GM23338 (cell line): ENCODE data around the gene DDX54. TPM values are rescaled to one million over a fixed set of nuclear protein-coding genes. Genes with fewer than 3 reads are reported as not detected.

Experiments
- ATAC-seq: fragments of 200-7000 bp; cut with Tn5 transposase; 3 replicates; pipeline ENCODE4 v1.9.1; 2020
- DNase-seq: peaks from one replicate; pipeline ENCODE4 v3.0.0-alpha.2; 2015; ENCODE audit warnings: low spot score
- H2AFZ ChIP-seq: fragments of 200-600 bp; sonication (generic); 2 replicates; pipeline ENCODE4 v1.8.0; 2016; ENCODE audit warnings: antibody characterized with exemption, mild to moderate bottlenecking, moderate library complexity
- H3F3A ChIP-seq: fragments of 200-600 bp; sonication (generic); replicated peaks from 2 replicates; pipeline ENCODE4 v1.8.0; 2017; ENCODE audit warnings: antibody characterized with exemption, mixed run types, low read depth
- H3K27ac ChIP-seq: fragments of 200-600 bp; sonication (generic); 2 replicates; pipeline ENCODE4 v1.6.1; 2016; ENCODE audit warnings: low read depth
- H3K27me3 ChIP-seq: fragments of 200-600 bp; sonication (generic); 2 replicates; pipeline ENCODE4 v1.8.0; 2016; ENCODE audit warnings: mild to moderate bottlenecking, mixed run types, moderate library complexity; ENCODE audit not compliant: insufficient read depth
- H3K36me3 ChIP-seq: fragments of 200-600 bp; sonication (generic); 2 replicates; pipeline ENCODE4 v1.8.0; 2016; ENCODE audit warnings: mild to moderate bottlenecking; ENCODE audit not compliant: insufficient read depth
- H3K4me1 ChIP-seq: fragments of 200-600 bp; sonication (generic); 2 replicates; pipeline ENCODE4 v1.8.0; 2016; ENCODE audit warnings: mild to moderate bottlenecking, moderate library complexity; ENCODE audit not compliant: insufficient read depth
- H3K4me2 ChIP-seq: fragments of 200-600 bp; sonication (generic); 2 replicates; pipeline ENCODE4 v1.7.1; 2017; ENCODE audit warnings: mixed run types
- H3K4me3 ChIP-seq: fragments of 200-600 bp; sonication (generic); 2 replicates; pipeline ENCODE4 v1.6.1; 2016; ENCODE audit warnings: mixed run types
- H3K79me2 ChIP-seq: fragments of 200-600 bp; sonication (generic); replicated peaks from 2 replicates; pipeline ENCODE4 v1.8.0; 2017; ENCODE audit warnings: mild to moderate bottlenecking; ENCODE audit not compliant: insufficient read depth
- H3K9me2 ChIP-seq: fragments of 200-600 bp; sonication (generic); 2 replicates; pipeline ENCODE4 v1.8.0; 2017; ENCODE audit not compliant: insufficient read depth
- H4K20me1 ChIP-seq: fragments of 200-600 bp; sonication (generic); replicated peaks from 2 replicates; pipeline ENCODE4 v1.8.0; 2017; ENCODE audit warnings: mild to moderate bottlenecking; ENCODE audit not compliant: insufficient read depth
- H3K27ac Mint-ChIP-seq: 2 replicates; pipeline ENCODE4 v1.8.0; 2020; ENCODE audit warnings: inconsistent platforms, mild to moderate bottlenecking, moderate library complexity, mixed read lengths
- H3K27me3 Mint-ChIP-seq: 3 replicates; pipeline ENCODE4 v1.8.0; 2022; ENCODE audit warnings: low read depth, mild to moderate bottlenecking, moderate library complexity, mixed read lengths, inconsistent platforms; ENCODE audit not compliant: insufficient read depth, poor library complexity
- H3K36me3 Mint-ChIP-seq: 3 replicates; pipeline ENCODE4 v1.8.0; 2021; ENCODE audit warnings: low read depth, mild to moderate bottlenecking, inconsistent platforms, moderate library complexity, mixed read lengths
- H3K4me1 Mint-ChIP-seq: 3 replicates; pipeline ENCODE4 v1.8.0; 2020; ENCODE audit warnings: mild to moderate bottlenecking, inconsistent platforms, mixed read lengths
- H3K4me3 Mint-ChIP-seq: 3 replicates; pipeline ENCODE4 v1.8.0; 2021; ENCODE audit warnings: moderate library complexity, mild to moderate bottlenecking, inconsistent platforms, mixed read lengths
- H3K9me3 Mint-ChIP-seq: 3 replicates; pipeline ENCODE4 v1.8.0; 2020; ENCODE audit warnings: moderate library complexity, mild to moderate bottlenecking, inconsistent platforms, mixed read lengths
- CREB1 ChIP-seq: fragments of 250-450 bp; sonication (Bioruptor Pico); IDR thresholded peaks from 2 replicates; pipeline ENCODE4 v1.5.0; 2020; ENCODE audit warnings: low read depth, mild to moderate bottlenecking, moderate library complexity
- EZH2 ChIP-seq: fragments of 200-600 bp; sonication (generic); IDR thresholded peaks from one replicate; pipeline ENCODE4 v1.8.0; 2017; ENCODE audit warnings: antibody characterized with exemption, mild to moderate bottlenecking, low read depth; ENCODE audit not compliant: unreplicated experiment
- EZH2phosphoT487 ChIP-seq: fragments of 200-600 bp; sonication (generic); IDR thresholded peaks from one replicate; pipeline ENCODE4 v1.8.1; 2018; ENCODE audit warnings: antibody characterized with exemption; ENCODE audit not compliant: unreplicated experiment
- JUNB ChIP-seq: IDR thresholded peaks from one replicate; pipeline ENCODE4 v1.6.1; 2016; ENCODE audit warnings: antibody characterized with exemption; ENCODE audit not compliant: unreplicated experiment
- NANOG ChIP-seq: IDR thresholded peaks from 2 replicates; pipeline ENCODE4 v1.6.1; 2016; ENCODE audit warnings: antibody characterized with exemption, borderline replicate concordance
- POLR2AphosphoS5 ChIP-seq: IDR thresholded peaks from 2 replicates; pipeline ENCODE4 v1.6.1; 2016; ENCODE audit warnings: antibody characterized with exemption, low read depth
- STAT1 ChIP-seq: IDR thresholded peaks from one replicate; pipeline ENCODE4 v1.6.1; 2016; ENCODE audit warnings: antibody characterized with exemption; ENCODE audit not compliant: unreplicated experiment
- ZNF114 ChIP-seq: fragments of 250-450 bp; sonication (Bioruptor Pico); IDR thresholded peaks from 2 replicates; pipeline ENCODE4 v1.5.0; 2020; ENCODE audit warnings: mild to moderate bottlenecking, moderate library complexity
- ZNF331 ChIP-seq: fragments of 250-450 bp; sonication (Bioruptor Pico); IDR thresholded peaks from 2 replicates; pipeline ENCODE4 v1.5.0; 2020; ENCODE audit warnings: low read depth, mild to moderate bottlenecking, moderate library complexity
- polyA plus RNA-seq: library from polyadenylated mRNA; unstranded; fragments of >200 nt; fragmentation: Nextera tagmentation; extraction: Ambion mirVana; gene quantifications from 2 replicates; pipeline ENCODE4 v1.2.1, GENCODE V29; 2016
- total RNA-seq: library from RNA; depleted of rRNA; stranded (reverse); fragments of >200 nt; shearing (Covaris generic); gene quantifications from 2 replicates; pipeline ENCODE4 v1.2.3, GENCODE V29; 2014
- TF ChIP-seq, protein P1 (sequence below): fragments of 250-450 bp; sonication (Bioruptor Pico); IDR thresholded peaks from 2 replicates; pipeline ENCODE4 v1.5.0; 2020; ENCODE audit warnings: mild to moderate bottlenecking, moderate library complexity
- TF ChIP-seq, protein P2 (sequence below): IDR thresholded peaks from 2 replicates; pipeline ENCODE4 v1.6.1; 2016; ENCODE audit warnings: antibody characterized with exemption
- TF ChIP-seq, protein P3 (sequence below): IDR thresholded peaks from one replicate; pipeline ENCODE4 v1.6.1; 2018; ENCODE audit warnings: antibody characterized with exemption; ENCODE audit not compliant: unreplicated experiment
- TF ChIP-seq, protein P4 (sequence below), 2 experiments: fragments of 200-600 bp in 1 of 2; sonication (generic) in 1 of 2; conservative IDR thresholded peaks; 2 replicates each; pipeline versions ENCODE4 v1.5.1 to v1.6.1; 2016 to 2017; ENCODE audit warnings: antibody characterized with exemption in 2 of 2, low read depth in 2 of 2, mild to moderate bottlenecking in 2 of 2, moderate library complexity in 1 of 2

Gene DDX54
- total and polyA plus RNA-seq, 2 experiments from 2014 or later = 84.1 to 89.4 TPM

DNA sequence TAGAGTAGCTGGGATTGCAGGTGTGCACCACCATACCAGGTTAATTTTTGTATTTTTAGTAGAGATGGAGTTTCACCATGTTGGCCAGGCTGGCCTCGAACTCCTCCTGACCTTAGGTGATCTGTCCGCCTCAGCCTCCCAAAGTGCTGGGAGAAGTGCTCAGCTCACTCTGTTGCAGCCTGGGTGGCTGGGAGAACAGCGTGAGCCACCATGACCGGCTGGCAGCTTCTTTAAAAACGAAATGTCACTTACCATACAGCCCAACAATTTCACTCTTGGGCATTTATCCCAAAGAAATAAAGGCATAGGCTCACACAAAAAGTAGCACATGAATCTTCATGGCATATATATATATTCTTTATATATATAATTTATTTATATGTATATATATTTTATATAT is 40.5 kb downstream of the DDX54 start (continued):
- no peak for TF ChIP-seq NANOG

DNA sequence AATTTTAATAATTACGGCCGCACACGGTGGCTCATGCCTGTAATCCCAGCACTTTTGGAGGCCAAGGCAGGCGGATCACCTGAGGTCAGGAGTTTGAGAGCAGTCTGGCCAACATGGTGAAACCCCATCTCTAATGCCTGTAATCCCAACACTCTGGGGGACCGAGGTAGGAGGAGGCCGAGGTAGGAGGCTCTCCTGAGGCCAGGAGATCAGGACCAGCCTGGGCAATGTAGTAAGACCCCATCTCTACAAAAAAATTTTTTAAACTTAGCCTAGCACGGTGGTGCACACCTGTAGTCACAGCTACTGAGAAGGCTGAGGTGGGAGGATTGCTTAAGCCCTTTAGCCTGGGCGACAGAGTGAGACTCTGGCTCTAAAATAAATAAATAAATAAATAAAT is 41.3 kb downstream of the DDX54 start:
- no peaks in the 10 kb centered on the region for H3K79me2 ChIP-seq
- no peak overlapping the region for H3K27ac Mint-ChIP-seq

More for the DNA sequence above, 41.3 kb downstream of the DDX54 start:
- no peaks in the 10 kb centered on the region for H3K9me2 ChIP-seq
- no peaks in the 10 kb centered on the region for H3K36me3 ChIP-seq
- no peaks in the 10 kb centered on the region for H3K4me1 ChIP-seq
- peaks cover 2% of the 10 kb centered on the region for H3K27me3 Mint-ChIP-seq
- H3K4me3 Mint-ChIP-seq = no peak overlapping the region
- H3F3A ChIP-seq = no peaks in the 10 kb centered on the region
- DNase-seq (no peak), ATAC-seq (no peak)
- H3K4me3 ChIP-seq = no peak overlapping the region
- no peak overlapping the region for H3K27ac ChIP-seq
- no peak overlapping the region for H3K4me2 ChIP-seq
- H3K4me1 Mint-ChIP-seq = peaks cover 7% of the 10 kb centered on the region; the same call in 1 of the 3 replicates
- H2AFZ ChIP-seq = no peak overlapping the region
- H3K36me3 Mint-ChIP-seq = peaks cover 4% of the 10 kb centered on the region; the same call in 1 of the 3 replicates
- H3K9me3 Mint-ChIP-seq = peaks cover 8% of the 10 kb centered on the region; the same call in 2 of the 3 replicates
- H4K20me1 ChIP-seq = no peaks in the 10 kb centered on the region
- H3K27me3 ChIP-seq = no peaks in the 10 kb centered on the region
- TF ChIP-seq CREB1 = no peak
- TF ChIP-seq JUNB = no peak
- TF ChIP-seq EZH2 = no peak
- no peak for TF ChIP-seq NANOG
- no peak for TF ChIP-seq ZNF114 (CRISPR knock-in tag)
- TF ChIP-seq, protein P1, sequence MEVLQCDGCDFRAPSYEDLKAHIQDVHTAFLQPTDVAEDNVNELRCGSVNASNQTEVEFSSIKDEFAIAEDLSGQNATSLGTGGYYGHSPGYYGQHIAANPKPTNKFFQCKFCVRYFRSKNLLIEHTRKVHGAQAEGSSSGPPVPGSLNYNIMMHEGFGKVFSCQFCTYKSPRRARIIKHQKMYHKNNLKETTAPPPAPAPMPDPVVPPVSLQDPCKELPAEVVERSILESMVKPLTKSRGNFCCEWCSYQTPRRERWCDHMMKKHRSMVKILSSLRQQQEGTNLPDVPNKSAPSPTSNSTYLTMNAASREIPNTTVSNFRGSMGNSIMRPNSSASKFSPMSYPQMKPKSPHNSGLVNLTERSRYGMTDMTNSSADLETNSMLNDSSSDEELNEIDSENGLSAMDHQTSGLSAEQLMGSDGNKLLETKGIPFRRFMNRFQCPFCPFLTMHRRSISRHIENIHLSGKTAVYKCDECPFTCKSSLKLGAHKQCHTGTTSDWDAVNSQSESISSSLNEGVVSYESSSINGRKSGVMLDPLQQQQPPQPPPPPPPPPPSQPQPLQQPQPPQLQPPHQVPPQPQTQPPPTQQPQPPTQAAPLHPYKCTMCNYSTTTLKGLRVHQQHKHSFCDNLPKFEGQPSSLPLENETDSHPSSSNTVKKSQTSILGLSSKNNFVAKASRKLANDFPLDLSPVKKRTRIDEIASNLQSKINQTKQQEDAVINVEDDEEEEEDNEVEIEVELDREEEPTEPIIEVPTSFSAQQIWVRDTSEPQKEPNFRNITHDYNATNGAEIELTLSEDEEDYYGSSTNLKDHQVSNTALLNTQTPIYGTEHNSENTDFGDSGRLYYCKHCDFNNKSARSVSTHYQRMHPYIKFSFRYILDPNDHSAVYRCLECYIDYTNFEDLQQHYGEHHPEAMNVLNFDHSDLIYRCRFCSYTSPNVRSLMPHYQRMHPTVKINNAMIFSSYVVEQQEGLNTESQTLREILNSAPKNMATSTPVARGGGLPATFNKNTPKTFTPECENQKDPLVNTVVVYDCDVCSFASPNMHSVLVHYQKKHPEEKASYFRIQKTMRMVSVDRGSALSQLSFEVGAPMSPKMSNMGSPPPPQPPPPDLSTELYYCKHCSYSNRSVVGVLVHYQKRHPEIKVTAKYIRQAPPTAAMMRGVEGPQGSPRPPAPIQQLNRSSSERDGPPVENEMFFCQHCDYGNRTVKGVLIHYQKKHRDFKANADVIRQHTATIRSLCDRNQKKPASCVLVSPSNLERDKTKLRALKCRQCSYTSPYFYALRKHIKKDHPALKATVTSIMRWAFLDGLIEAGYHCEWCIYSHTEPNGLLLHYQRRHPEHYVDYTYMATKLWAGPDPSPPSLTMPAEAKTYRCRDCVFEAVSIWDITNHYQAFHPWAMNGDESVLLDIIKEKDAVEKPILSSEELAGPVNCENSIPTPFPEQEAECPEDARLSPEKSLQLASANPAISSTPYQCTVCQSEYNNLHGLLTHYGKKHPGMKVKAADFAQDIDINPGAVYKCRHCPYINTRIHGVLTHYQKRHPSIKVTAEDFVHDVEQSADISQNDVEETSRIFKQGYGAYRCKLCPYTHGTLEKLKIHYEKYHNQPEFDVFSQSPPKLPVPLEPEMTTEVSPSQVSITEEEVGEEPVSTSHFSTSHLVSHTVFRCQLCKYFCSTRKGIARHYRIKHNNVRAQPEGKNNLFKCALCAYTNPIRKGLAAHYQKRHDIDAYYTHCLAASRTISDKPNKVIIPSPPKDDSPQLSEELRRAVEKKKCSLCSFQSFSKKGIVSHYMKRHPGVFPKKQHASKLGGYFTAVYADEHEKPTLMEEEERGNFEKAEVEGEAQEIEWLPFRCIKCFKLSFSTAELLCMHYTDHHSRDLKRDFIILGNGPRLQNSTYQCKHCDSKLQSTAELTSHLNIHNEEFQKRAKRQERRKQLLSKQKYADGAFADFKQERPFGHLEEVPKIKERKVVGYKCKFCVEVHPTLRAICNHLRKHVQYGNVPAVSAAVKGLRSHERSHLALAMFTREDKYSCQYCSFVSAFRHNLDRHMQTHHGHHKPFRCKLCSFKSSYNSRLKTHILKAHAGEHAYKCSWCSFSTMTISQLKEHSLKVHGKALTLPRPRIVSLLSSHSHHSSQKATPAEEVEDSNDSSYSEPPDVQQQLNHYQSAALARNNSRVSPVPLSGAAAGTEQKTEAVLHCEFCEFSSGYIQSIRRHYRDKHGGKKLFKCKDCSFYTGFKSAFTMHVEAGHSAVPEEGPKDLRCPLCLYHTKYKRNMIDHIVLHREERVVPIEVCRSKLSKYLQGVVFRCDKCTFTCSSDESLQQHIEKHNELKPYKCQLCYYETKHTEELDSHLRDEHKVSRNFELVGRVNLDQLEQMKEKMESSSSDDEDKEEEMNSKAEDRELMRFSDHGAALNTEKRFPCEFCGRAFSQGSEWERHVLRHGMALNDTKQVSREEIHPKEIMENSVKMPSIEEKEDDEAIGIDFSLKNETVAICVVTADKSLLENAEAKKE (CRISPR knock-in tag) = no peak
- TF ChIP-seq STAT1 = no peak
- TF ChIP-seq ZNF331 (CRISPR knock-in tag) = no peak
- TF ChIP-seq, protein P2, sequence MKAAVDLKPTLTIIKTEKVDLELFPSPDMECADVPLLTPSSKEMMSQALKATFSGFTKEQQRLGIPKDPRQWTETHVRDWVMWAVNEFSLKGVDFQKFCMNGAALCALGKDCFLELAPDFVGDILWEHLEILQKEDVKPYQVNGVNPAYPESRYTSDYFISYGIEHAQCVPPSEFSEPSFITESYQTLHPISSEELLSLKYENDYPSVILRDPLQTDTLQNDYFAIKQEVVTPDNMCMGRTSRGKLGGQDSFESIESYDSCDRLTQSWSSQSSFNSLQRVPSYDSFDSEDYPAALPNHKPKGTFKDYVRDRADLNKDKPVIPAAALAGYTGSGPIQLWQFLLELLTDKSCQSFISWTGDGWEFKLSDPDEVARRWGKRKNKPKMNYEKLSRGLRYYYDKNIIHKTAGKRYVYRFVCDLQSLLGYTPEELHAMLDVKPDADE = no peak
- TF ChIP-seq EZH2phosphoT487 = no peak
- TF ChIP-seq, protein P3, sequence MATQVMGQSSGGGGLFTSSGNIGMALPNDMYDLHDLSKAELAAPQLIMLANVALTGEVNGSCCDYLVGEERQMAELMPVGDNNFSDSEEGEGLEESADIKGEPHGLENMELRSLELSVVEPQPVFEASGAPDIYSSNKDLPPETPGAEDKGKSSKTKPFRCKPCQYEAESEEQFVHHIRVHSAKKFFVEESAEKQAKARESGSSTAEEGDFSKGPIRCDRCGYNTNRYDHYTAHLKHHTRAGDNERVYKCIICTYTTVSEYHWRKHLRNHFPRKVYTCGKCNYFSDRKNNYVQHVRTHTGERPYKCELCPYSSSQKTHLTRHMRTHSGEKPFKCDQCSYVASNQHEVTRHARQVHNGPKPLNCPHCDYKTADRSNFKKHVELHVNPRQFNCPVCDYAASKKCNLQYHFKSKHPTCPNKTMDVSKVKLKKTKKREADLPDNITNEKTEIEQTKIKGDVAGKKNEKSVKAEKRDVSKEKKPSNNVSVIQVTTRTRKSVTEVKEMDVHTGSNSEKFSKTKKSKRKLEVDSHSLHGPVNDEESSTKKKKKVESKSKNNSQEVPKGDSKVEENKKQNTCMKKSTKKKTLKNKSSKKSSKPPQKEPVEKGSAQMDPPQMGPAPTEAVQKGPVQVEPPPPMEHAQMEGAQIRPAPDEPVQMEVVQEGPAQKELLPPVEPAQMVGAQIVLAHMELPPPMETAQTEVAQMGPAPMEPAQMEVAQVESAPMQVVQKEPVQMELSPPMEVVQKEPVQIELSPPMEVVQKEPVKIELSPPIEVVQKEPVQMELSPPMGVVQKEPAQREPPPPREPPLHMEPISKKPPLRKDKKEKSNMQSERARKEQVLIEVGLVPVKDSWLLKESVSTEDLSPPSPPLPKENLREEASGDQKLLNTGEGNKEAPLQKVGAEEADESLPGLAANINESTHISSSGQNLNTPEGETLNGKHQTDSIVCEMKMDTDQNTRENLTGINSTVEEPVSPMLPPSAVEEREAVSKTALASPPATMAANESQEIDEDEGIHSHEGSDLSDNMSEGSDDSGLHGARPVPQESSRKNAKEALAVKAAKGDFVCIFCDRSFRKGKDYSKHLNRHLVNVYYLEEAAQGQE = no peak
- TF ChIP-seq, protein P4, sequence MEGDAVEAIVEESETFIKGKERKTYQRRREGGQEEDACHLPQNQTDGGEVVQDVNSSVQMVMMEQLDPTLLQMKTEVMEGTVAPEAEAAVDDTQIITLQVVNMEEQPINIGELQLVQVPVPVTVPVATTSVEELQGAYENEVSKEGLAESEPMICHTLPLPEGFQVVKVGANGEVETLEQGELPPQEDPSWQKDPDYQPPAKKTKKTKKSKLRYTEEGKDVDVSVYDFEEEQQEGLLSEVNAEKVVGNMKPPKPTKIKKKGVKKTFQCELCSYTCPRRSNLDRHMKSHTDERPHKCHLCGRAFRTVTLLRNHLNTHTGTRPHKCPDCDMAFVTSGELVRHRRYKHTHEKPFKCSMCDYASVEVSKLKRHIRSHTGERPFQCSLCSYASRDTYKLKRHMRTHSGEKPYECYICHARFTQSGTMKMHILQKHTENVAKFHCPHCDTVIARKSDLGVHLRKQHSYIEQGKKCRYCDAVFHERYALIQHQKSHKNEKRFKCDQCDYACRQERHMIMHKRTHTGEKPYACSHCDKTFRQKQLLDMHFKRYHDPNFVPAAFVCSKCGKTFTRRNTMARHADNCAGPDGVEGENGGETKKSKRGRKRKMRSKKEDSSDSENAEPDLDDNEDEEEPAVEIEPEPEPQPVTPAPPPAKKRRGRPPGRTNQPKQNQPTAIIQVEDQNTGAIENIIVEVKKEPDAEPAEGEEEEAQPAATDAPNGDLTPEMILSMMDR (conservative IDR thresholded peaks at IDR 0.05; ENCODE audit: low read depth in 2 of 2) = no peak
- no peak for TF ChIP-seq POLR2AphosphoS5
